Left ventricle myocardium inferior (tissue), 1 donor: ENCODE data around the gene PYDC1. TPM values are rescaled to one million over a fixed set of nuclear protein-coding genes. Genes with fewer than 3 reads are reported as not detected.

ENCODE experiments used
- DNase-seq: peaks from one replicate; pipeline ENCODE4 v3.0.0-alpha.2; 2020
- H3K27ac ChIP-seq: fragments of 200-600 bp; replicated peaks from 2 replicates; pipeline ENCODE4 v1.8.0; 2021
- H3K27me3 ChIP-seq: fragments of 200-600 bp; 2 replicates; pipeline ENCODE4 v1.8.0; 2021; ENCODE audit warnings: low read depth
- H3K36me3 ChIP-seq: fragments of 200-600 bp; 2 replicates; pipeline ENCODE4 v1.8.0; 2021
- H3K4me1 ChIP-seq: fragments of 200-600 bp; 2 replicates; pipeline ENCODE4 v1.8.0; 2021
- H3K4me3 ChIP-seq: fragments of 200-600 bp; 2 replicates; pipeline ENCODE4 v1.8.0; 2021; ENCODE audit warnings: mild to moderate bottlenecking, moderate library complexity
- H3K9me3 ChIP-seq: fragments of 200-600 bp; replicated peaks from 2 replicates; pipeline ENCODE4 v1.8.0; 2021
- intact Hi-C: fragments of 100-400 bp; cut with micrococcal nuclease; formaldehyde crosslinking; loops from one replicate; pipeline ENCODE4 v1.11.0; 2022
- total RNA-seq: library from RNA; stranded (reverse); fragmentation: NEBNext Ultra II Directional; extraction: Animal tissue kit (Norgen Biotek cat#: 25700); gene quantifications from one replicate; pipeline ENCODE4 v1.2.1, GENCODE V29; 2021
- TF ChIP-seq, protein P1 (sequence below): fragments of 200-600 bp; IDR thresholded peaks from 2 replicates; pipeline ENCODE4 v1.8.0; 2021; ENCODE audit warnings: antibody characterized with exemption, mild to moderate bottlenecking, borderline replicate concordance
- donor health status: DM: no; HTN: yes; CAD: no; lungs with severe emphysema.

The PYDC1 gene
- total RNA-seq, 1 donor from 2014 or later: not detected

DNA sequence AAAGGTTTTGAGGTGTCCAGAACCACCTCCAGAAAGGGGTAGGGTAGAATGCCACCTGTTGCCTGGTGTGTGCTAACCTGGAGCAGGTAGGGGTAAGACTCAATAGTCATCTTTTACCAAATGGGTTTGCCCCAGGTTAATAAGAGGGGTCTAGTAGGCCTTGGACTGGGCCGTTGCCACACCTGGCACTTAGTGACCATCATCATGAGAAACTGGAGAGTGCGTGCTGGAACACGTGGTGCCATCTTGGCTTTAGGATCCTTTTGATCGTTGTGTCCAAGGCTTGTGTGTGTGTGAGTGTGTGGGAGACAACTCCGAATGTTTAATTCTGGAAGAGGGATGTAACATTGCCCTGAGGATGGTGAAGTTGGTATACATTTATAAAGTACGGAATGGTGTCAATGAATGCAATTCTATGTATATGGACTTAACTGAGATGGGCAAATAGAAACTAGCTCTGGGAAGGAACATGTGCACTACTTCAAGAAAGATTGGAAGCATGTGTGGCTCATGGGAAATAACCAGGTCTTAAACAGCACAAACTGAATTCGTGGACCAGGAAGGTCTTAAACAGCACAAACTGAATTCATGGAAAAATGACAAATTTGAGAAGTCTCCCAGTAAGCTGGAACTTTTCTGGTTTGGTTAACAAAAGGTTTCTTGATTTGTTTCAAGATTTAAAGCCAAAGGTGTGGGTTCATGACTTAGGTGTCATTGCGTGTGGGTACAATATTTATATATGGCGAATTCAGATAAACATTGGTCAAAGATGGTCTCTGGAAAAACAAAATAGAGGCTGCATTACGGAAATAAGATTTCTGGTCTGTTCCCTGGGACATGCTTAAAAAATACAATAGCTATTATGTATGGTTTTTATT is 29.8 kb downstream of the PYDC1 start:
- no peak for DNase-seq
- H3K27me3 ChIP-seq: no peaks in the 10 kb centered on the region
- H3K36me3 ChIP-seq: peaks cover 100% of the 10 kb centered on the region
- intact Hi-C loops: no loop called here
- H3K27ac ChIP-seq: no peak overlapping the region
- no peaks in the 10 kb centered on the region for H3K9me3 ChIP-seq
- no peak overlapping the region for H3K4me3 ChIP-seq
- peaks cover 51% of the 10 kb centered on the region for H3K4me1 ChIP-seq
- TF ChIP-seq, protein P1, sequence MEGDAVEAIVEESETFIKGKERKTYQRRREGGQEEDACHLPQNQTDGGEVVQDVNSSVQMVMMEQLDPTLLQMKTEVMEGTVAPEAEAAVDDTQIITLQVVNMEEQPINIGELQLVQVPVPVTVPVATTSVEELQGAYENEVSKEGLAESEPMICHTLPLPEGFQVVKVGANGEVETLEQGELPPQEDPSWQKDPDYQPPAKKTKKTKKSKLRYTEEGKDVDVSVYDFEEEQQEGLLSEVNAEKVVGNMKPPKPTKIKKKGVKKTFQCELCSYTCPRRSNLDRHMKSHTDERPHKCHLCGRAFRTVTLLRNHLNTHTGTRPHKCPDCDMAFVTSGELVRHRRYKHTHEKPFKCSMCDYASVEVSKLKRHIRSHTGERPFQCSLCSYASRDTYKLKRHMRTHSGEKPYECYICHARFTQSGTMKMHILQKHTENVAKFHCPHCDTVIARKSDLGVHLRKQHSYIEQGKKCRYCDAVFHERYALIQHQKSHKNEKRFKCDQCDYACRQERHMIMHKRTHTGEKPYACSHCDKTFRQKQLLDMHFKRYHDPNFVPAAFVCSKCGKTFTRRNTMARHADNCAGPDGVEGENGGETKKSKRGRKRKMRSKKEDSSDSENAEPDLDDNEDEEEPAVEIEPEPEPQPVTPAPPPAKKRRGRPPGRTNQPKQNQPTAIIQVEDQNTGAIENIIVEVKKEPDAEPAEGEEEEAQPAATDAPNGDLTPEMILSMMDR: no peak

DNA sequence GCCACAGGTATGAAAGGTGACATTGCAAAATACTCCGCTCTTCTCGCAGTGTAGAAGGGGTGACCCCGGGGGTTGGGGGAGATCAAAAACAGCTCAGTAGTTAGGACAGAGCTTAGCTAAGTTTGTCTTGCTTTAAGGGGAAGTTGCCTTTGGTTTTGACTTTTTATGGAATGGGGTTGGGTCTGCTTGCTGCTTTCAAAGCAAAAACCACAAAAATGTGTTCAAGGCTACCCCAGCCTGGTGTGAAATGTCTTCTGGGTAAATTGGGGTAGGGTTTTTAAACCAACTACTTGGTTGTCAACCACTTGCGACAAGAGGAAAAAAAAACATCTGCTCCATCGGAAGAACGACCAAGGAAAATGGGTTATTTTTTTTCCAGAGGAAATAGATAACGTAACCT is 30.8 kb downstream of the PYDC1 start:
- DNase-seq: no peak
- peaks cover 61% of the 10 kb centered on the region for H3K4me1 ChIP-seq
- H3K27me3 ChIP-seq: no peaks in the 10 kb centered on the region
- H3K27ac ChIP-seq: no peak overlapping the region
- H3K36me3 ChIP-seq: peaks cover 91% of the 10 kb centered on the region
- no peaks in the 10 kb centered on the region for H3K9me3 ChIP-seq
- TF ChIP-seq, protein P1: no peak
- H3K4me3 ChIP-seq: no peak overlapping the region
- intact Hi-C loops: no loop called here

DNA sequence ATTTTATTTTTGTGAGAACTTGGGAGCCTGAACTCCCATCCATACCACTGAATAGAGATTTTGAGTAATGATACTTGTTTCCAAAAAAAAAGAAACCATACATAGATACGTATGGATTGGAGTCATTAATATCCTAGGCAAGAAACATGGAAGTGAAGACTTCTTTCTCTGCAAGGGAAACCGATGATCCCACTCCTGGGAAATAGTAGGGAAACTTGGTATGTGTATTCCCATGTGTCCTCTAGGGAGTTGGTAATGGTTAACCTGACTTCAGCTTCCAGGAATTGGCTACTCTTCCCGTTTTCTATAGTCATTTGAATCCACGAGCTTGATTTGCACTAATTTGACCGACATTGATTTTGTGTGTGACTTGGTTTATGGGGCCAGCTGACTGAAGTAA is 31.6 kb downstream of the PYDC1 start:
- Histone ChIP-seq H3K36me3 (peaks cover 82% of the 10 kb centered on the region), H3K27me3 (no peaks in the 10 kb centered on the region), H3K4me3 (no peak overlapping the region), H3K9me3 (no peaks in the 10 kb centered on the region), H3K4me1 (peaks cover 69% of the 10 kb centered on the region), H3K27ac (no peak overlapping the region)
- TF ChIP-seq, protein P1: no peak
- intact Hi-C loops: no loop called here
- no peak for DNase-seq

DNA sequence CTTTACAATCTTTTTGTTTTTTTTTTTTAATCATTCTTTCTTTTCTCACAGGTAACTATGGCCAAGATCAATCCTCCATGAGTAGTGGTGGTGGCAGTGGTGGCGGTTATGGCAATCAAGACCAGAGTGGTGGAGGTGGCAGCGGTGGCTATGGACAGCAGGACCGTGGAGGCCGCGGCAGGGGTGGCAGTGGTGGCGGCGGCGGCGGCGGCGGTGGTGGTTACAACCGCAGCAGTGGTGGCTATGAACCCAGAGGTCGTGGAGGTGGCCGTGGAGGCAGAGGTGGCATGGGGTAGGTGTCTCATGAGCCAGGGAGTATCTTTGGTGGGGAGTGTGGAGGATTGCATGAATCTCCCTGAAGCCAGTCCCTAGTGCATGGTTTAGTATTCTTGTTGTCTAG is 32.0 kb downstream of the PYDC1 start:
- no peak overlapping the region for H3K4me3 ChIP-seq
- TF ChIP-seq, protein P1: no peak
- peaks cover 73% of the 10 kb centered on the region for H3K4me1 ChIP-seq
- intact Hi-C loops: no loop called here
- DNase-seq: no peak
- H3K36me3 ChIP-seq: peaks cover 78% of the 10 kb centered on the region
- H3K27me3 ChIP-seq: no peaks in the 10 kb centered on the region
- no peak overlapping the region for H3K27ac ChIP-seq
- H3K9me3 ChIP-seq: no peaks in the 10 kb centered on the region

DNA sequence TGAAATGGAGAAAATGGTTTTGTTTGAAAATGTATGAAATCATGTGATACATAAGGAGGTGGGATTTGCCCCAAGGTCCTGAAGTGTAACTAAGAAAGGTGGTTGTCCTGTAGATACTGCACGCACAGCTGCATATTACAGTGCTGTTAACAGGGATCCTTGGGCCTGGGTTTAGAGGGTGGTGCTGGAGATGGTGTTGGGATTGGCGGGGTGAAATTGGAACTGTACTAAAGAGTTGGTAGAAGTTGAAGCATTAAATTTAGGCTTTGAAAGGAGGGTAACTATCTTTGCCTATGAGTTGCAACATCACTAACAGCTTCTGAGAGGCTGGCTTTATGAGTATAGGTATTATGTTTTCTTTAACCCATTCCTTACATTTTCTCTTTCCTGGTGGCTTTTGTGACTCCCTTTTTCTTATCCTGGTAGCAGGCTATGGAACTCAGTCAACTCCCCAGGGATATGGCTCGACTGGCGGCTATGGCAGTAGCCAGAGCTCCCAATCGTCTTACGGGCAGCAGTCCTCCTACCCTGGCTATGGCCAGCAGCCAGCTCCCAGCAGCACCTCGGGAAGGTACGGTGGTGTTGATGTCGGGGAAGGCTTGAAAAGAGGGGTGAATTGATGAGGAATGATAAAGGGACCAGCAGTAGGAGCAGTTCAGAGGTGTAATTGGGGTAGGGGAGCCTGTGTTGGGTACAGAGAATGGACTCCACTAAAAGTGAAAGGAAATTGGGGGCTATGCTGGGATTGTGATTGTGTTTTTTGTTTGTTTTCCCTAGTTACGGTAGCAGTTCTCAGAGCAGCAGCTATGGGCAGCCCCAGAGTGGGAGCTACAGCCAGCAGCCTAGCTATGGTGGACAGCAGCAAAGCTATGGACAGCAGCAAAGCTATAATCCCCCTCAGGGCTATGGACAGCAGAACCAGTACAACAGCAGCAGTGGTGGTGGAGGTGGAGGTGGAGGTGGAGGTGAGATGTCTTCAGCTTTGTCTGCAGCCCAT is 33.2 kb downstream of the PYDC1 start:
- Histone ChIP-seq H3K27me3 (no peaks in the 10 kb centered on the region), H3K9me3 (no peaks in the 10 kb centered on the region), H3K27ac (no peak overlapping the region), H3K4me3 (peak overlapping the region; percentile 0), H3K4me1 (peaks cover 77% of the 10 kb centered on the region), H3K36me3 (peaks cover 66% of the 10 kb centered on the region)
- DNase-seq: no peak
- intact Hi-C loops: no loop called here
- TF ChIP-seq, protein P1: no peak
